ENCODE measurements around the gene AQR. TPM values are rescaled to one million over a fixed set of nuclear protein-coding genes. Genes with fewer than 3 reads are reported as not detected.

The AQR gene
- total and polyA plus RNA-seq, 2 of the 8 experiments (the other 6 are each of a cell fraction or from before 2014, with no cell fraction given) = 34.5 to 57.6 TPM

DNA sequence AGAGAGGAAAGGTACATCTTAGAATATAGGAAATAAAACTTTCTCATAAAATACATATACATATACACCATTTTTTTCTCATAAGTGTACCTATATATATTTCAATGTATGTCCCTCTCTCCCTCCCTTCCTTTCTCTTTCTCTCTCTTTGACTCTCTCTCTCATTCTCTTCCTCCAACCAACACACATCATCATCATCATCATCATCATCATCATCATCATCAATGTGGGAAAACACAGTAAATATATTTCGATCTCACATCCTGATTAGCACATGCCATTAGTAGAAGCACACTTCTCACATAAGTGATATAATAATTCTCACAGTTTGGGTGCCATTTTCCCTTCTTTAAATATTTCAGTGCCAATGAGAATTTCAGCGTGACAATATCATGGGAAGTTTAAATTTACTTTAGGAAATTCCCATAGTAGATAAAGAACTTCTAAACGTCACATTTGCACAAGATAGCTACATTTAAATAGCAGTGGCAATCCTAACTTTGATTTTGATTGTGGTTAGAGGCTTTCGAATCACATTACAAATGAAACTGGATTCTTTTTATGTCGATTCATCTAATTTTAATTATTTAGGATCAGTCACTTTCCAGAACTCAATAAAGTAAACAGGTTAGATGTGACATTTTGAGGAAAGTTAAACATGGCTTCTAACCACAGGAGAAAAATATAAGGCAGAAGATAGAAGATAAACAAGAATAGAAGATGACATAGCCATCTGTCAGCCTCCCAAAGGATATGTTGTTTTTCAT, 141.2 kb downstream of the AQR start (continued):
- TF ChIP-seq, protein P1, sequence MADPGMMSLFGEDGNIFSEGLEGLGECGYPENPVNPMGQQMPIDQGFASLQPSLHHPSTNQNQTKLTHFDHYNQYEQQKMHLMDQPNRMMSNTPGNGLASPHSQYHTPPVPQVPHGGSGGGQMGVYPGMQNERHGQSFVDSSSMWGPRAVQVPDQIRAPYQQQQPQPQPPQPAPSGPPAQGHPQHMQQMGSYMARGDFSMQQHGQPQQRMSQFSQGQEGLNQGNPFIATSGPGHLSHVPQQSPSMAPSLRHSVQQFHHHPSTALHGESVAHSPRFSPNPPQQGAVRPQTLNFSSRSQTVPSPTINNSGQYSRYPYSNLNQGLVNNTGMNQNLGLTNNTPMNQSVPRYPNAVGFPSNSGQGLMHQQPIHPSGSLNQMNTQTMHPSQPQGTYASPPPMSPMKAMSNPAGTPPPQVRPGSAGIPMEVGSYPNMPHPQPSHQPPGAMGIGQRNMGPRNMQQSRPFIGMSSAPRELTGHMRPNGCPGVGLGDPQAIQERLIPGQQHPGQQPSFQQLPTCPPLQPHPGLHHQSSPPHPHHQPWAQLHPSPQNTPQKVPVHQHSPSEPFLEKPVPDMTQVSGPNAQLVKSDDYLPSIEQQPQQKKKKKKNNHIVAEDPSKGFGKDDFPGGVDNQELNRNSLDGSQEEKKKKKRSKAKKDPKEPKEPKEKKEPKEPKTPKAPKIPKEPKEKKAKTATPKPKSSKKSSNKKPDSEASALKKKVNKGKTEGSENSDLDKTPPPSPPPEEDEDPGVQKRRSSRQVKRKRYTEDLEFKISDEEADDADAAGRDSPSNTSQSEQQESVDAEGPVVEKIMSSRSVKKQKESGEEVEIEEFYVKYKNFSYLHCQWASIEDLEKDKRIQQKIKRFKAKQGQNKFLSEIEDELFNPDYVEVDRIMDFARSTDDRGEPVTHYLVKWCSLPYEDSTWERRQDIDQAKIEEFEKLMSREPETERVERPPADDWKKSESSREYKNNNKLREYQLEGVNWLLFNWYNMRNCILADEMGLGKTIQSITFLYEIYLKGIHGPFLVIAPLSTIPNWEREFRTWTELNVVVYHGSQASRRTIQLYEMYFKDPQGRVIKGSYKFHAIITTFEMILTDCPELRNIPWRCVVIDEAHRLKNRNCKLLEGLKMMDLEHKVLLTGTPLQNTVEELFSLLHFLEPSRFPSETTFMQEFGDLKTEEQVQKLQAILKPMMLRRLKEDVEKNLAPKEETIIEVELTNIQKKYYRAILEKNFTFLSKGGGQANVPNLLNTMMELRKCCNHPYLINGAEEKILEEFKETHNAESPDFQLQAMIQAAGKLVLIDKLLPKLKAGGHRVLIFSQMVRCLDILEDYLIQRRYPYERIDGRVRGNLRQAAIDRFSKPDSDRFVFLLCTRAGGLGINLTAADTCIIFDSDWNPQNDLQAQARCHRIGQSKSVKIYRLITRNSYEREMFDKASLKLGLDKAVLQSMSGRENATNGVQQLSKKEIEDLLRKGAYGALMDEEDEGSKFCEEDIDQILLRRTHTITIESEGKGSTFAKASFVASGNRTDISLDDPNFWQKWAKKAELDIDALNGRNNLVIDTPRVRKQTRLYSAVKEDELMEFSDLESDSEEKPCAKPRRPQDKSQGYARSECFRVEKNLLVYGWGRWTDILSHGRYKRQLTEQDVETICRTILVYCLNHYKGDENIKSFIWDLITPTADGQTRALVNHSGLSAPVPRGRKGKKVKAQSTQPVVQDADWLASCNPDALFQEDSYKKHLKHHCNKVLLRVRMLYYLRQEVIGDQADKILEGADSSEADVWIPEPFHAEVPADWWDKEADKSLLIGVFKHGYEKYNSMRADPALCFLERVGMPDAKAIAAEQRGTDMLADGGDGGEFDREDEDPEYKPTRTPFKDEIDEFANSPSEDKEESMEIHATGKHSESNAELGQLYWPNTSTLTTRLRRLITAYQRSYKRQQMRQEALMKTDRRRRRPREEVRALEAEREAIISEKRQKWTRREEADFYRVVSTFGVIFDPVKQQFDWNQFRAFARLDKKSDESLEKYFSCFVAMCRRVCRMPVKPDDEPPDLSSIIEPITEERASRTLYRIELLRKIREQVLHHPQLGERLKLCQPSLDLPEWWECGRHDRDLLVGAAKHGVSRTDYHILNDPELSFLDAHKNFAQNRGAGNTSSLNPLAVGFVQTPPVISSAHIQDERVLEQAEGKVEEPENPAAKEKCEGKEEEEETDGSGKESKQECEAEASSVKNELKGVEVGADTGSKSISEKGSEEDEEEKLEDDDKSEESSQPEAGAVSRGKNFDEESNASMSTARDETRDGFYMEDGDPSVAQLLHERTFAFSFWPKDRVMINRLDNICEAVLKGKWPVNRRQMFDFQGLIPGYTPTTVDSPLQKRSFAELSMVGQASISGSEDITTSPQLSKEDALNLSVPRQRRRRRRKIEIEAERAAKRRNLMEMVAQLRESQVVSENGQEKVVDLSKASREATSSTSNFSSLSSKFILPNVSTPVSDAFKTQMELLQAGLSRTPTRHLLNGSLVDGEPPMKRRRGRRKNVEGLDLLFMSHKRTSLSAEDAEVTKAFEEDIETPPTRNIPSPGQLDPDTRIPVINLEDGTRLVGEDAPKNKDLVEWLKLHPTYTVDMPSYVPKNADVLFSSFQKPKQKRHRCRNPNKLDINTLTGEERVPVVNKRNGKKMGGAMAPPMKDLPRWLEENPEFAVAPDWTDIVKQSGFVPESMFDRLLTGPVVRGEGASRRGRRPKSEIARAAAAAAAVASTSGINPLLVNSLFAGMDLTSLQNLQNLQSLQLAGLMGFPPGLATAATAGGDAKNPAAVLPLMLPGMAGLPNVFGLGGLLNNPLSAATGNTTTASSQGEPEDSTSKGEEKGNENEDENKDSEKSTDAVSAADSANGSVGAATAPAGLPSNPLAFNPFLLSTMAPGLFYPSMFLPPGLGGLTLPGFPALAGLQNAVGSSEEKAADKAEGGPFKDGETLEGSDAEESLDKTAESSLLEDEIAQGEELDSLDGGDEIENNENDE (IDR thresholded peaks at IDR 0.05; ENCODE audit: insufficient replicate concordance, low read length) = no peak
- TF ChIP-seq KDM1A (IDR thresholded peaks at IDR 0.05; ENCODE audit: borderline replicate concordance, low read length) (no peak), EGR1 (IDR thresholded peaks at IDR 0.05; ENCODE audit: borderline replicate concordance, low read depth, low read length) (no peak), GTF2F1 (IDR thresholded peaks at IDR 0.05; ENCODE audit: borderline replicate concordance, low read depth, low read length) (no peak), ASH2L (IDR thresholded peaks at IDR 0.05; ENCODE audit: low read length) (no peak), CEBPB (IDR thresholded peaks at IDR 0.05; ENCODE audit: low read depth, low read length) (no peak), SIN3A (conservative IDR thresholded peaks at IDR 0.05 in 1 of 2, IDR thresholded peaks at IDR 0.05 in 1 of 2; ENCODE audit: low read depth in 1 of 2, low read length in 2 of 2) (no peak), TEAD4 (IDR thresholded peaks at IDR 0.05; ENCODE audit: low read depth, low read length) (no peak), CBX5 (IDR thresholded peaks at IDR 0.05; ENCODE audit: low read depth, low read length) (no peak), RAD21 (IDR thresholded peaks at IDR 0.05 in 1 of 2, conservative IDR thresholded peaks at IDR 0.05 in 1 of 2; ENCODE audit: low read depth in 2 of 2, low read length in 2 of 2) (no peak)
